Lung (tissue), 12 donors: ENCODE results near the gene COA6. TPM values are rescaled to one million over a fixed set of nuclear protein-coding genes. Genes with fewer than 3 reads are reported as not detected.

ENCODE experiments used
- ATAC-seq: fragments of 200-7000 bp; cut with Tn5 transposase; one replicate; pipeline ENCODE4 v1.9.1; 2020; ENCODE audit warnings: moderate number of reproducible peaks; ENCODE audit not compliant: insufficient read depth, low FRiP score
- DNase-seq, 3 donors: peaks; one replicate each; pipeline ENCODE4 v3.0.0-alpha.2; 2013 to 2017
- H3K27ac ChIP-seq, 2 donors: one replicate each; pipeline ENCODE4 v1.5.1; 2013; ENCODE audit warnings: mild to moderate bottlenecking in 2 of 2, moderate library complexity in 2 of 2, control low read depth in 1 of 2, inconsistent platforms in 1 of 2, low read depth in 1 of 2, low read length in 1 of 2
- H3K27me3 ChIP-seq, 3 donors: one replicate each; pipeline ENCODE4 v1.5.1; 2013; ENCODE audit warnings: low read length in 2 of 3; ENCODE audit not compliant: control insufficient read depth in 3 of 3, insufficient read depth in 3 of 3
- H3K36me3 ChIP-seq, 4 donors: one replicate each; pipeline ENCODE4 v1.5.1; 2013; ENCODE audit warnings: low read length in 4 of 4, mild to moderate bottlenecking in 1 of 4, moderate library complexity in 1 of 4; ENCODE audit not compliant: control insufficient read depth in 4 of 4, insufficient read depth in 4 of 4
- H3K4me1 ChIP-seq, 5 donors: one replicate each; pipeline ENCODE4 v1.5.1; 2013; ENCODE audit warnings: low read length in 5 of 5, mild to moderate bottlenecking in 2 of 5, moderate library complexity in 1 of 5; ENCODE audit not compliant: control insufficient read depth in 5 of 5, insufficient read depth in 5 of 5
- H3K4me3 ChIP-seq: one replicate; pipeline ENCODE4 v1.5.1; 2013; ENCODE audit warnings: mild to moderate bottlenecking, control low read depth, moderate library complexity
- H3K9ac ChIP-seq, 2 donors: one replicate each; pipeline ENCODE4 v1.5.1; 2013; ENCODE audit warnings: low read length in 2 of 2, control low read depth in 1 of 2; ENCODE audit not compliant: insufficient read depth in 1 of 2
- H3K9me3 ChIP-seq, 4 donors: one replicate each; pipeline ENCODE4 v1.5.1; 2013; ENCODE audit warnings: low read length in 3 of 4, mild to moderate bottlenecking in 1 of 4, moderate library complexity in 1 of 4; ENCODE audit not compliant: control insufficient read depth in 4 of 4, insufficient read depth in 3 of 4
- CTCF ChIP-seq: IDR thresholded peaks from 2 replicates; pipeline ENCODE4 v1.5.1; 2012; ENCODE audit warnings: mild to moderate bottlenecking; ENCODE audit errors: control extremely low read depth, extremely low read depth
- WGBS, 2 donors: extraction: QIAGEN DNeasy Blood & Tissue Kit; methylation state at CpG; one replicate each; pipeline ENCODE4 v1.1.7; 2013; 5-methylcytosine and 5-hydroxymethylcytosine counted together
- polyA plus RNA-seq, 2 donors: library from polyadenylated mRNA; stranded (reverse); fragments of 200-250 nt; gene quantifications; one replicate each; pipeline ENCODE4 v1.2.1, GENCODE V29; 2013
- total RNA-seq, 2 donors: library from RNA; depleted of rRNA in 1 of 2; stranded (reverse); fragments of >200 nt in 1 of 2; gene quantifications; one replicate each; pipeline ENCODE4 v1.2.1, GENCODE V29; 2014 to 2021
- donor health status: control.
- donor health status: control.
- donor health status: Bipolar disorder and iron deficiency.
- donor health status: healthy.
- donor health status: DM: yes; HTN: yes; CAD: no.

The COA6 gene
- total and polyA plus RNA-seq, 4 donors, result 12.9 to 67.5 (median 40.3) TPM

DNA sequence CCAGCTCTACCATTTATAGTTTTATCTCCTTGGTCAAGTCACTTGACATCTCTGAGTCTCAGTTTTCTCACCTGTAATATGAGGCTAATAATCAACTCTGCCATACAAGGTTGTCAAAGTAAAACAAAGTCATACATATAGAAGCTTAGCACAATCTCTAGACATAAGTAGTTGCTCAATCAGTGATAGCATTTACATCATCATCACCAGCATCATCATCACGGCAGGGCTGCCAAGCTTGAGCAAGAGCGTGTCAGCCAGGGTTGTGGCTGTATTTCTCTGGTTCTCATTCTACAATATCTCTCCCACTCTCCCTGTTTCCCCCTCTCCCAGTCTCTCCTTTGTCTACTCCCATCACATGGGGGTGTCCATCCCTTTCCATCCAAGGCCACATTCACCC lies 41.7 kb upstream of the COA6 start:
- H3K27me3 ChIP-seq, result peaks cover 0 to 2% (median 0%) of the 10 kb centered on the region in 3 donors
- no peaks in the 10 kb centered on the region for H3K36me3 ChIP-seq
- H3K9ac ChIP-seq, result no peak overlapping the region
- peaks cover 0 to 3% (median 0%) of the 10 kb centered on the region in 5 donors for H3K4me1 ChIP-seq
- DNase-seq (peak in 1 of 3 donors; percentile 7), ATAC-seq (no peak)
- H3K4me3 ChIP-seq, result no peak overlapping the region
- WGBS, 2 donors, result 39 to 61% methylated on average over 2 of the region's 2 CpGs
- peaks cover 0 to 2% (median 0%) of the 10 kb centered on the region in 4 donors for H3K9me3 ChIP-seq
- TF ChIP-seq CTCF, result no peak
- H3K27ac ChIP-seq, result no peak overlapping the region

GRCh38 chr1:234336359-234336758 lies 36.9 kb upstream of the COA6 start:
- no peak for TF ChIP-seq CTCF
- H3K36me3 ChIP-seq, result no peaks in the 10 kb centered on the region
- H3K27me3 ChIP-seq, result no peaks in the 10 kb centered on the region
- ATAC-seq, result no peak
- no peak overlapping the region for H3K4me3 ChIP-seq
- H3K4me1 ChIP-seq, result no peaks in the 10 kb centered on the region
- no peak overlapping the region for H3K27ac ChIP-seq
- WGBS, 2 donors, result 80 to 91% methylated on average over 2 of the region's 2 CpGs
- no peak for DNase-seq
- peaks cover 0 to 10% (median 4%) of the 10 kb centered on the region in 4 donors for H3K9me3 ChIP-seq
- no peak overlapping the region for H3K9ac ChIP-seq

GRCh38 chr1:234337233-234337632 lies 36.0 kb upstream of the COA6 start:
- Histone ChIP-seq H3K9ac (no peak overlapping the region), H3K36me3 (no peaks in the 10 kb centered on the region), H3K27me3 (no peaks in the 10 kb centered on the region), H3K9me3 (peaks cover 0 to 10% (median 4%) of the 10 kb centered on the region in 4 donors), H3K4me1 (no peaks in the 10 kb centered on the region), H3K27ac (no peak overlapping the region), H3K4me3 (no peak overlapping the region)
- DNase-seq, result no peak
- 96 to 99% methylated on average over 1 of the region's 1 CpG for WGBS, 2 donors
- TF ChIP-seq CTCF, result no peak
- no peak for ATAC-seq

DNA sequence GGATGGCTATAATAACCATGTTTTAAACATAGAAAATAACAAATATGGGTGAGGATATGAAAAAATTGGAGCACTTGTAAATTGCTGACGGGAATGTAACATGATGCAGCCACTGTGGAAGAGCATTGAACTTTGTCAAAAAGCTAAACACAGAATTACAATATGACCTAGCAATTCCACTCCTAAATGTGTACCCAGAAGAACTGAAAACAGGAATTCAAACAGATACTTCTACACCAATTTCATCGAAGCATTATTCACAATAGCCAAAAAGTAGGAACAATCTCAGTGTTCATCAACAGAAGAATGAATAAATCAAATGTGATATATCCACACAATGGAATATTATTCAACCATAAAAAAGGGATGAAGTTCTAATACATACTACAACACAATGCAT lies 32.7 kb upstream of the COA6 start:
- DNase-seq (no peak), ATAC-seq (no peak)
- Histone ChIP-seq H3K4me1 (no peaks in the 10 kb centered on the region), H3K36me3 (no peaks in the 10 kb centered on the region), H3K27me3 (no peaks in the 10 kb centered on the region), H3K4me3 (no peak overlapping the region), H3K9me3 (peaks cover 0 to 10% (median 5%) of the 10 kb centered on the region in 4 donors), H3K27ac (no peak overlapping the region), H3K9ac (no peak overlapping the region)
- no peak for TF ChIP-seq CTCF
- WGBS, 2 donors, result 93 to 96% methylated on average over 2 of the region's 2 CpGs
